ENCODE results near the gene OR5M8.

OR5M8 gene

GRCh38 chr11:56491270-56491669 lies at the start of gene OR5M8:
OR5M8 (minus strand) TSS chr11:56491370; CDS start chr11:56491370, 0 bp downstream.
- in situ Hi-C loops (cut with HindIII; ENCODE audit: low sequenced_read_pairs), result no loop called here

GRCh38 chr11:56533054-56533740 lies 42.0 kb upstream of the OR5M8 start:
- in situ Hi-C loops (cut with HindIII; ENCODE audit: low sequenced_read_pairs), result no loop called here

DNA sequence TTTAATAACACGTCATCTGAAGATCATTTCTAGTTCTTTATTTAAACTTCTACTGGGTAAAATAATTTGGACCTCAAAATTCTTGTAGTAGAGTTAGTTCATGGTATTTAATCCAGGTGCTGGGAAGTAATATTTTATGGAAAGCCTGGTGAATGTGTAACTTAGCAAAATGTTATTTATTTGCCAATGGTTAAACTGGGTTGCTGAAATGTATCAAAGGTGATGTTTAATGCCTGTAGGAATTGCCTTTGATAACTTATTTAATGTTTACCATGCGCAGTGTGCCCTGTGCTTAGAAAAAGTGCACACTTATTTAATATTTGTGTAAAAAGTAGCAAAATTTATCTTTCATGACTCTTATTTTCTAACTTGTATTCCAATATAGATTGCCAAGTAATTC lies 40.7 kb upstream of the OR5M8 start:
- in situ Hi-C loops (cut with HindIII; ENCODE audit: low sequenced_read_pairs), result no loop called here

DNA sequence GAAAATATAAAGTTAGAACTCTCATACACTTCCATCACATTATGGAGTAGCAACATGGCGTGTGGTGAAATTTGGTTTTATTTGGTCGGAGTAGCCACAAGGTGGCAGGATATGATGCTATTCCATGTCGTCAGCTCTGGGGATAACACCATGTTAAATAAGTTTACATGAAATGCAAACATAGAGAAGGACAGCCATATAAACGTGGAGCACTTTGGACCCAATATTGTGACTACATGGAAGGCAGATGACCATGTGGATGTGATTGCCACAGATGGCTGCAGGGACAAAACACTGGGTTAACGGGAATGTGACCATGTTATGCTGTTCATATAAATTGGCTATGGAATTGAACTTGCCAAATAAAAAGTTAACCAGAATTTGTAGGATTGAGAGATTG lies 30.8 kb upstream of the OR5M8 start:
- in situ Hi-C loops (cut with HindIII; ENCODE audit: low sequenced_read_pairs), result no loop called here

DNA sequence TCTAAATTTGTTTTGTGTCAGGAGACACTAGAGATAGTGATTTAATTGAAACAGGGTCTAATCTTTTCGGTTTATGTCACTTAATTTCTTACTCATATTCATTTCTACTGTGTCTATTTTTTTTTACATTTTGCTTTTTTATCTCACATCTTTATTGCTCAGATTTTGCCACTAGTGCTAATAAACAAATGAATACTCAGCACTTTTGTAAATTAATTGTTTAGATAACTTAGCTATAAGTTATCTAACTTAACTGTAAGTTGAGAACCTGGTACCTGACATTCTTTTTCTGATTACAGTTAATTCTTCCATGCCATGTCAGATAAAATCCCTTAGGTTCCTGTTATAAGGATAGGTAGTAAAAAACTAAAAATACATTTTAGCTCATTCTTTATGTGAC lies 22.1 kb upstream of the OR5M8 start:
- in situ Hi-C loops (cut with HindIII; ENCODE audit: low sequenced_read_pairs), result no loop called here

- in situ Hi-C loops (cut with HindIII; ENCODE audit: low sequenced_read_pairs), result no loop called here
Measured at GRCh38 chr11:56509439-56509838, 18.3 kb upstream of the OR5M8 start.

GRCh38 chr11:56497010-56497409 lies 5.8 kb upstream of the OR5M8 start:
- in situ Hi-C loops (cut with HindIII; ENCODE audit: low sequenced_read_pairs), result no loop called here

GRCh38 chr11:56495117-56495516 lies 3.9 kb upstream of the OR5M8 start:
- in situ Hi-C loops (cut with HindIII; ENCODE audit: low sequenced_read_pairs), result no loop called here

GRCh38 chr11:56486801-56487200 lies 4.4 kb downstream of the OR5M8 start:
- in situ Hi-C loops (cut with HindIII; ENCODE audit: low sequenced_read_pairs), result no loop called here

DNA sequence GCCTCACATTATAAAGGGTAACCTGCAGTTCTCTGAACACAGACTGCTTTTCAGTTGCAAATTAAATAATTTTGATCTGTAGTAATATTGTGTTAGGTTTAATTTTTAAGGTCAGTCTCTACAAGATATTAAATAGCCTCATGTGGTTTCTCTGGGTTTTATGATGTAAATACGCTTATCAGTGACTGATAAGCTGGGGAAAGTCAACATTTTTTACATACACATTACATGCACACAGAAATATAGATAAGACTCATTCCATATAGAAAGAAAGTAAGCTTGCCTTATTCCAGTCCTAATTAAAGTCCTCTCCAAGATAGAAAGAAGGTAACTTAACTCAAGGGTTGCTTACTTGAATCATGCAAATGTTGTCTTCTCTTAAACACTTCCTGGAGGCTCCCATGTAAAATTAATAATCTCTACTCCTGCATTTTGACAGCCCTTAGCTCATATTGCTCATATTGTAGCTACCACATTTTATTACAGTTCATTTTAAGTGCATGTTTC lies 16.4 kb downstream of the OR5M8 start:
- in situ Hi-C loops (cut with HindIII; ENCODE audit: low sequenced_read_pairs), result no loop called here

DNA sequence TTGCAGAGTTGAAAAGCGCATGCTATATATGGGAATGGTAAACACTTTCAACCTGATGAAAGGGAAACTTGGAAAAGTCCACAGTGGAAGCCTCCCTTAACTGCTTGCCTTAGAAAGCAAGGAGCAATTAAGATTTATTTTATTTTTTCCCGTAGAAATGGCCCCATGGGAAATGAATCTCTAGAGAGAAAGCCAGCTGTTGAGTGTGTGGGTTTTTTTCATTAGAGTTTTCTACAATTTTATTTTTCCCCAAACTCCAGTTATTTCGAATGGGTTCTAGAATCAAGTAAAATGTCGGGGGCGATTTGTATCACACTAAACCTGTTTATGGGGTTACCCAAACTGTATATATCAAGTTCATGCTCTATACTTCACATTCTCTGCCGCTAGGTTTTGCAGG lies 17.9 kb downstream of the OR5M8 start, which contains the start of gene OR5M3:
TSS of gene OR5M3 (minus strand) at position 101 of the 400 bp plus-strand sequence. CDS start 2,855 bp downstream, outside the sequence.
- in situ Hi-C loops (cut with HindIII; ENCODE audit: low sequenced_read_pairs), result no loop called here

DNA sequence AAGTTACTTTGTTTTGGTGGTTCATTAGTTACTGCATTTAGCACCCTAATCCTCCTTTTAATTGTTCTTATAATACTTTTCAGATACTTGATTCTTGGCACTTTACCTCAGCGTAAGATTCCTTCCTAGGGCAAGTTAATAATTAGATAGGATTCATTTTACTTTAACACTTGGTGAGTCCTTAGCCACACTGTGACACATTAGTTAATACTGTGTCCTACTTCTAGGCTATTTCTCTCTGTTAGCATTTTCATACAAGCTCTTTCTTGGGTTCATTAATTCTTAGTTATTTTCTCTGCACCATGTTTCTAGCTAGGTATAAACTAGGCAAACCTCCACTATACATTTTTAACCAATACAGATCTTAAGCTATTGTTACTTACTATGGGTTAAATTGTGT lies 34.1 kb downstream of the OR5M8 start:
- in situ Hi-C loops (cut with HindIII; ENCODE audit: low sequenced_read_pairs), result no loop called here

- in situ Hi-C loops (cut with HindIII; ENCODE audit: low sequenced_read_pairs), result no loop called here
Measured at GRCh38 chr11:56453521-56453920, 37.6 kb downstream of the OR5M8 start.

Measured in DLD1 (cell line).